Karpas-422 (cell line): Measurements from ENCODE around the gene INPP4A. TPM values are rescaled to one million over a fixed set of nuclear protein-coding genes. Genes with fewer than 3 reads are reported as not detected.
A peak's percentile ranks its signal among the peaks of the same experiment; 100 is the strongest.

Source experiments
- DNase-seq: peaks from one replicate; pipeline ENCODE4 v3.0.0-alpha.2; 2015
- H2AFZ ChIP-seq: fragments of 200-600 bp; sonication (generic); 2 replicates; pipeline ENCODE4 v1.6.1; 2014; ENCODE audit warnings: antibody characterized with exemption, low read length, mixed read lengths
- H3K27ac ChIP-seq: fragments of 200-600 bp; sonication (generic); 2 replicates; pipeline ENCODE4 v1.5.1; 2014; ENCODE audit warnings: mild to moderate bottlenecking, low read length, moderate library complexity
- H3K27me3 ChIP-seq: fragments of 200-600 bp; sonication (generic); 2 replicates; pipeline ENCODE4 v1.6.1; 2014; ENCODE audit warnings: low read length, mixed read lengths
- H3K36me3 ChIP-seq: fragments of 200-600 bp; sonication (generic); 2 replicates; pipeline ENCODE4 v1.6.1; 2014; ENCODE audit warnings: low read length, mixed read lengths; ENCODE audit not compliant: insufficient read depth
- H3K4me1 ChIP-seq: fragments of 200-600 bp; sonication (generic); 2 replicates; pipeline ENCODE4 v1.6.1; 2014; ENCODE audit warnings: mild to moderate bottlenecking, low read length, mixed read lengths
- H3K4me2 ChIP-seq: fragments of 200-600 bp; sonication (generic); 2 replicates; pipeline ENCODE4 v1.6.1; 2014; ENCODE audit warnings: low read length, low read depth, mild to moderate bottlenecking; ENCODE audit not compliant: poor library complexity, severe bottlenecking
- H3K4me3 ChIP-seq: fragments of 200-600 bp; sonication (generic); 2 replicates; pipeline ENCODE4 v1.5.1; 2014; ENCODE audit warnings: mild to moderate bottlenecking, antibody characterized with exemption, low read length, mixed read lengths
- H3K79me2 ChIP-seq: fragments of 200-600 bp; sonication (generic); 2 replicates; pipeline ENCODE4 v1.6.1; 2014; ENCODE audit warnings: mild to moderate bottlenecking, low read length, mixed read lengths
- H3K9ac ChIP-seq: fragments of 200-600 bp; sonication (generic); 2 replicates; pipeline ENCODE4 v1.6.0; 2014; ENCODE audit warnings: low read length
- H3K9me2 ChIP-seq: fragments of 200-600 bp; sonication (generic), shearing (Covaris generic); replicated peaks from 2 replicates; pipeline ENCODE4 v1.6.0; 2014; ENCODE audit warnings: mild to moderate bottlenecking, low read length, moderate library complexity; ENCODE audit not compliant: insufficient read depth
- H3K9me3 ChIP-seq: fragments of 300-700, 200-600 bp; sonication (generic); 2 replicates; pipeline ENCODE4 v1.6.1; 2014; ENCODE audit warnings: low read length, mixed read lengths
- H4K20me1 ChIP-seq: fragments of 200-600 bp; sonication (generic); 2 replicates; pipeline ENCODE4 v1.6.1; 2014; ENCODE audit warnings: mild to moderate bottlenecking, antibody characterized with exemption, low read length, low read depth; ENCODE audit not compliant: insufficient read depth
- total RNA-seq: library from RNA; depleted of rRNA; stranded (reverse); fragments of >200 nt; shearing (Covaris generic); gene quantifications from 2 replicates; pipeline ENCODE4 v1.2.3, GENCODE V29; 2014; ENCODE audit warnings: low replicate concordance

INPP4A gene
- total RNA-seq, 1 experiment from 2014 or later: 5.3 TPM

DNA sequence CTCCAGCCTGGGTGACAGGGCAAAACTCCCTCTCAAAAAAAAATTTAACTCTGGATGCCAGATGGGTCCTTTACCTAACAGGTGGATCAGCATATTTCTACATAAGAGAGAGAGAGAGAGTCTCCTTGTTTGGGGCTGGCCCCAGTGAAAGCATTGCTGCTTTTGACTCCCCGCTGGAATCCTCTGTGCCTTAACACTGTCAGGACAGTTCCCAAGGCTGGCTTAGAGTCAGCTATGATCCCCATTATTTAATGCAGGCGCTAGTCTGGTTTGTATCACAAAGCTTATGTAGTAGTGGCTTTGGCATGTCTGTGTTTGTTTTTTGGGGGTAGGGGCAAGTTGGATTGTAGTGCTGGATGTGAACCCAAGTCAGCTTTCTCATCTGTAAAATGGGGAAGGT is 9.4 kb downstream of the INPP4A start:
- Histone ChIP-seq H3K9me2 (no peaks in the 10 kb centered on the region), H3K4me2 (no peak overlapping the region), H3K9ac (no peak overlapping the region), H3K36me3 (no peaks in the 10 kb centered on the region), H2AFZ (no peak overlapping the region), H3K4me3 (no peak overlapping the region), H3K9me3 (no peaks in the 10 kb centered on the region), H3K27me3 (no peaks in the 10 kb centered on the region), H3K79me2 (no peaks in the 10 kb centered on the region), H3K4me1 (peaks cover 7% of the 10 kb centered on the region), H3K27ac (no peak overlapping the region), H4K20me1 (peaks cover 37% of the 10 kb centered on the region)
- DNase-seq: no peak

DNA sequence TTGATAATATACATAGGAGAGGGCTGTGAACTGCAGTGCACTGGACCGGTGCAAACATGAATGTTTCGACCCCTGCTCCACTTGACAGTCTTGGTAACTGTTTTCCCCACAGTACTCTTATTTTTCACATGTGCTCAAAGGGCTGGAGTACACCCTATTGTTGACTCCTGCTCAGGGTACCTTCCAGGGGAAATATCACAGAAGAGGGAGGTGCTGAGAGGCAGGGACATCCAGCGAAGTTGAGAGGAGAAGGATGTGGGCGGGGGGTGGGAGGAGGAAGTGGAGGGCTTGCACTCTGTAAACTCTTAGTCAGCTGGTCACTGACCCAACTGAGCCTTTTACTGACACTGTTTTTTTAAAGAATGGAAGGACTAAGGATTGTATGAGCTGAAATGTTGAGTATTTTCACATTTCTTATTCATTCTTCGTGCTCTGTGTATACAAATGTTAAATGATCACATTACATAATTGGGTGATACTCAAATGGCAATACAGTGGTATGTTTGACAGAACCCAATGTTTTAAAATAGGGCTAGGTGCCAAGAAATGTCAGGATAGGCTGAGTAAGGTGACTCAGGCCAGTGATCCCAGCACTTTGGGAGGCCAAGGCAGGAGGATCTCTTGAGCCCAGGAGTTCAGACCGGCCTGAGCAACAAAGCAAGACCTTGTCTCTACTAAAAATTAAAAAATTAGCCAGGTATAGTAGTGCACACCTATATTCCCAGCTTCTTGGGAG is 10.0 kb downstream of the INPP4A start:
- Histone ChIP-seq H3K4me3 (no peak overlapping the region), H4K20me1 (peaks cover 37% of the 10 kb centered on the region)

GRCh38 chr2:98455494-98455976 is 10.9 kb downstream of the INPP4A start:
- Histone ChIP-seq H3K4me1 (peaks cover 22% of the 10 kb centered on the region), H3K9me3 (no peaks in the 10 kb centered on the region), H3K36me3 (no peaks in the 10 kb centered on the region), H4K20me1 (peaks cover 33% of the 10 kb centered on the region), H3K4me3 (no peak overlapping the region), H3K27ac (no peak overlapping the region), H3K9ac (no peak overlapping the region), H3K4me2 (no peak overlapping the region), H3K27me3 (no peaks in the 10 kb centered on the region), H3K9me2 (no peaks in the 10 kb centered on the region), H3K79me2 (no peaks in the 10 kb centered on the region), H2AFZ (no peak overlapping the region)
- peak; percentile 54 for DNase-seq

More for the DNA sequence above, 10.0 kb downstream of the INPP4A start:
- Histone ChIP-seq H3K9me2 (no peaks in the 10 kb centered on the region), H3K9ac (no peak overlapping the region), H3K27me3 (no peaks in the 10 kb centered on the region), H3K4me2 (no peak overlapping the region), H2AFZ (no peak overlapping the region), H3K27ac (no peak overlapping the region), H3K79me2 (no peaks in the 10 kb centered on the region), H3K4me1 (peaks cover 13% of the 10 kb centered on the region), H3K36me3 (no peaks in the 10 kb centered on the region), H3K9me3 (no peaks in the 10 kb centered on the region)
- no peak for DNase-seq

- no peak for DNase-seq
- Histone ChIP-seq H3K9me2 (no peaks in the 10 kb centered on the region), H3K9ac (no peak overlapping the region), H3K4me1 (peaks cover 37% of the 10 kb centered on the region), H4K20me1 (peaks cover 32% of the 10 kb centered on the region), H3K79me2 (no peaks in the 10 kb centered on the region), H3K9me3 (no peaks in the 10 kb centered on the region), H3K36me3 (no peaks in the 10 kb centered on the region), H2AFZ (no peak overlapping the region), H3K4me3 (no peak overlapping the region), H3K27me3 (no peaks in the 10 kb centered on the region), H3K4me2 (no peak overlapping the region), H3K27ac (no peak overlapping the region)
Measured at GRCh38 chr2:98457045-98457696, 12.5 kb downstream of the INPP4A start.

- no peak for DNase-seq
- no peak overlapping the region for H3K4me3 ChIP-seq
- H3K9ac ChIP-seq: no peak overlapping the region
- H3K36me3 ChIP-seq: no peaks in the 10 kb centered on the region
- H3K9me3 ChIP-seq: no peaks in the 10 kb centered on the region
- H3K9me2 ChIP-seq: no peaks in the 10 kb centered on the region
- H3K27ac ChIP-seq: no peak overlapping the region
- peaks cover 29% of the 10 kb centered on the region for H4K20me1 ChIP-seq
- H3K27me3 ChIP-seq: no peaks in the 10 kb centered on the region
- H3K79me2 ChIP-seq: no peaks in the 10 kb centered on the region
- peaks cover 38% of the 10 kb centered on the region for H3K4me1 ChIP-seq
- H2AFZ ChIP-seq: no peak overlapping the region
- H3K4me2 ChIP-seq: no peak overlapping the region
Measured at GRCh38 chr2:98458207-98458606, 13.5 kb downstream of the INPP4A start.

- Histone ChIP-seq H3K27ac (no peak overlapping the region), H3K27me3 (no peaks in the 10 kb centered on the region), H3K9me2 (no peaks in the 10 kb centered on the region), H3K36me3 (no peaks in the 10 kb centered on the region), H3K9me3 (no peaks in the 10 kb centered on the region), H3K4me2 (no peak overlapping the region), H3K4me3 (no peak overlapping the region), H2AFZ (no peak overlapping the region), H3K9ac (no peak overlapping the region), H3K79me2 (no peaks in the 10 kb centered on the region), H3K4me1 (peaks cover 44% of the 10 kb centered on the region), H4K20me1 (peaks cover 34% of the 10 kb centered on the region)
- no peak for DNase-seq
Measured at GRCh38 chr2:98458667-98459380, 14.2 kb downstream of the INPP4A start.

DNA sequence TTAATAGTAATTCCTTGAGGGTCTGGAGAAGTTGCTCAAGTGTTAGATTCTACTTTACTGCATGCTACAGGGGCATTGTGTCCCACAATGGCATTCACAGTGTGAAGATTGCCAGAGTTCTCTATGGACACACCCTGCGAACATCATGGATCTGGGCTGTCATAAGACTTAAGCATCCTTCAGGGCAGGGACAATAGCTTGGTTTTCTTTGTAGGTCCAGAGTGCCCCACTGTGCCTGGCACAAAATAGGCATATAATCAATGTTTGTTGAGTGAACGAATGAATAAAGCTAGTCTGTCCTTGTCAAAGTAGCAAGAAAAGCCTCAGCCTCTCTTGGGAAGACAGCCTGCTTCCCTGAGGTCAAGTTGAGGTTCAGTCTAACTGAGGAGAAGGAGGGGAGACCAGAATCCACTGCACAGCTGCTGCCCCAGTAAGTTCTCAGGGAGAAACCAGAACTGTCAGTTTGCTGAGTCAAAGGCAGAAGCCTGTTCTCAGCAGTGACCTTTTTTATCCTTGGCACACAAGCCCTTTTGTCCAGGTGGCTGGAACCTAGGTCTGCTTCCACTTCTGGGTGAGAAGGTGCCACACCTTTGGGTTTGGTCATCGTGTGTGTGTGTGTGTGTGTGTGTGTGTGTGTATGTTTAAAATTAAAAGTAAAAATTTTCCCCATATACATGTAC is 15.0 kb downstream of the INPP4A start:
- H3K4me3 ChIP-seq: no peak overlapping the region
- no peak for DNase-seq
- no peak overlapping the region for H3K27ac ChIP-seq
- no peak overlapping the region for H2AFZ ChIP-seq
- H3K4me2 ChIP-seq: no peak overlapping the region
- H3K9ac ChIP-seq: no peak overlapping the region
- peaks cover 52% of the 10 kb centered on the region for H3K4me1 ChIP-seq
- no peaks in the 10 kb centered on the region for H3K9me3 ChIP-seq
- no peaks in the 10 kb centered on the region for H3K27me3 ChIP-seq
- no peaks in the 10 kb centered on the region for H3K79me2 ChIP-seq
- H3K36me3 ChIP-seq: no peaks in the 10 kb centered on the region
- H4K20me1 ChIP-seq: peaks cover 34% of the 10 kb centered on the region
- no peaks in the 10 kb centered on the region for H3K9me2 ChIP-seq
